Naive thymus-derived CD4-positive, alpha-beta T cell (primary cell): Measurements from ENCODE around the gene NXN. TPM values are rescaled to one million over a fixed set of nuclear protein-coding genes. Genes with fewer than 3 reads are reported as not detected.

ENCODE experiments used
- ATAC-seq: fragments of 150-1000 bp; cut with Tn5 transposase; 2 replicates; pipeline ENCODE4 v1.10.0; 2021; ENCODE audit warnings: mild to moderate bottlenecking, moderate library complexity
- CTCF ChIA-PET: fragments of 350-600 bp; sonication (Branson Sonifier 250); formaldehyde crosslinking; loops from one replicate; lab custom pipeline; 2021; ENCODE audit warnings: antibody characterized with exemption; lab: Charles Lee
- POLR2A ChIA-PET: fragments of 350-600 bp; sonication (Branson Sonifier 250); formaldehyde crosslinking; loops from one replicate; lab custom pipeline; 2021; ENCODE audit warnings: antibody characterized with exemption, inconsistent platforms; lab: Charles Lee
- DNase-seq, 9 donors: peaks; one replicate each; pipeline versions ENCODE4 v3.0.0 to v3.0.0-alpha.2; 2020 to 2022; ENCODE audit warnings: mixed read lengths in 1 of 9
- H3K27ac ChIP-seq: one replicate; pipeline ENCODE4 v1.7.0; 2013; ENCODE audit warnings: mild to moderate bottlenecking, low read depth, low read length, moderate library complexity
- H3K27me3 ChIP-seq, 2 donors: one replicate each; pipeline ENCODE4 v1.7.0; 2013; ENCODE audit warnings: low read length in 2 of 2, mild to moderate bottlenecking in 2 of 2, moderate library complexity in 2 of 2; ENCODE audit not compliant: control insufficient read depth in 2 of 2, insufficient read depth in 2 of 2
- H3K36me3 ChIP-seq, 3 experiments: 1 replicate in 2 of 3; 2 replicates in 1 of 3; pipeline ENCODE4 v1.7.0; 2013; ENCODE audit warnings: low read length in 3 of 3, mild to moderate bottlenecking in 3 of 3, moderate library complexity in 1 of 3; ENCODE audit not compliant: insufficient read depth in 3 of 3, control insufficient read depth in 2 of 3
- H3K4me1 ChIP-seq, 2 donors: one replicate each; pipeline ENCODE4 v1.7.0; 2013; ENCODE audit warnings: low read length in 2 of 2, mild to moderate bottlenecking in 2 of 2, moderate library complexity in 1 of 2; ENCODE audit not compliant: control insufficient read depth in 2 of 2, insufficient read depth in 2 of 2
- H3K4me3 ChIP-seq: 2 replicates; pipeline ENCODE4 v1.7.0; 2013; ENCODE audit warnings: mild to moderate bottlenecking, low read length
- H3K9me3 ChIP-seq, 3 experiments: 1 replicate in 2 of 3; 2 replicates in 1 of 3; pipeline ENCODE4 v1.7.0; 2013; ENCODE audit warnings: low read length in 3 of 3; ENCODE audit not compliant: control insufficient read depth in 2 of 3
- H3K27ac Mint-ChIP-seq, 9 donors: one replicate each; pipeline ENCODE4 v1.8.0; 2020 to 2022; ENCODE audit warnings: mixed read lengths in 9 of 9, mild to moderate bottlenecking in 8 of 9, moderate library complexity in 5 of 9, inconsistent platforms in 2 of 9
- H3K27me3 Mint-ChIP-seq, 5 donors: one replicate each; pipeline ENCODE4 v1.8.0; 2021 to 2022; ENCODE audit warnings: mixed read lengths in 5 of 5, mild to moderate bottlenecking in 1 of 5
- H3K36me3 Mint-ChIP-seq, 5 donors: one replicate each; pipeline ENCODE4 v1.8.0; 2020 to 2022; ENCODE audit warnings: mixed read lengths in 5 of 5, mild to moderate bottlenecking in 3 of 5, inconsistent platforms in 1 of 5
- H3K4me1 Mint-ChIP-seq, 7 donors: one replicate each; pipeline ENCODE4 v1.8.0; 2020 to 2022; ENCODE audit warnings: mixed read lengths in 7 of 7, mild to moderate bottlenecking in 3 of 7, inconsistent platforms in 1 of 7
- H3K4me3 Mint-ChIP-seq, 10 donors: one replicate each; pipeline ENCODE4 v1.8.0; 2020 to 2022; ENCODE audit warnings: mild to moderate bottlenecking in 10 of 10, mixed read lengths in 10 of 10, moderate library complexity in 6 of 10, inconsistent platforms in 2 of 10
- H3K9me3 Mint-ChIP-seq, 11 donors: one replicate each; pipeline ENCODE4 v1.8.0; 2020 to 2022; ENCODE audit warnings: mixed read lengths in 11 of 11, mild to moderate bottlenecking in 4 of 11, inconsistent platforms in 1 of 11, moderate library complexity in 1 of 11
- intact Hi-C, 2 donors: fragments of 100-400 bp; cut with micrococcal nuclease; formaldehyde crosslinking; loops; one replicate each; pipeline ENCODE4 v1.15.1; 2023
- polyA plus RNA-seq, 2 donors: library from polyadenylated mRNA; unstranded; fragments of 300-500 nt; fragmentation: Illumina TruSeq; gene quantifications; one replicate each; pipeline ENCODE4 v1.2.3, GENCODE V29; 2021
- total RNA-seq, 6 experiments: library from RNA in 5 of 6; stranded (reverse) in 5 of 6; gene quantifications; 1 replicate in 5 of 6; 2 replicates in 1 of 6; pipeline ENCODE4 v1.2.3 and lab custom pipeline; 2021 to 2026

Gene NXN
- total and polyA plus RNA-seq, 7 experiments from 2014 or later, result 0.10 to 0.84 (median 0.30) TPM; not detected in 2

DNA sequence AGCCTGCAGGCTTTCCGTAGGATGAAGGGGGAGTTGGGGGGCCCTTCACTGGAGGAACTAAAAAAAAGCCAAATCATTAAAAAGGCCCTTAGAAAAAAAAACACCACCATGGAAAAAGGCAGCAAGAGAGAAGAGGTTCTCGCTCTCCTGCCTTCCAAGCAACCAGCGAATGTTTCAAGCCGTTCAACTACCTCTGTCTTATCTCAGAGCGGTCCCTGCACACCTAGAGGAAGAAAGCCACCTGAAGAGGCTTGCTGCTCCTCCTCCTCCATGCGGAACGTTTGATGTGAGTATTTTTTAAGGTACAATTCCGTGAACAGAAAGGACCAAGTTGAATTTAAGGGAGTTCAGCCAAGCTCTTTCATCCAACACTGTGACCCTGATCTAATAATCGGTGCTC lies 9.2 kb downstream of the NXN start:
- no peaks in the 10 kb centered on the region for H3K36me3 Mint-ChIP-seq
- ChIA-PET CTCF (no interaction called here), POLR2A (no interaction called here)
- peaks cover 0 to 4% (median 0%) of the 10 kb centered on the region in 7 donors for H3K4me1 Mint-ChIP-seq
- peaks cover 26 to 58% (median 44%) of the 10 kb centered on the region in 5 donors for H3K27me3 Mint-ChIP-seq
- H3K27ac Mint-ChIP-seq, result no peak overlapping the region
- Histone ChIP-seq H3K9me3 (no peaks in the 10 kb centered on the region), H3K27ac (no peak overlapping the region), H3K36me3 (no peaks in the 10 kb centered on the region), H3K4me3 (no peak overlapping the region), H3K27me3 (no peaks in the 10 kb centered on the region), H3K4me1 (no peaks in the 10 kb centered on the region)
- DNase-seq (no peak), ATAC-seq (no peak)
- H3K4me3 Mint-ChIP-seq, result no peak overlapping the region
- peaks cover 0 to 1% (median 0%) of the 10 kb centered on the region in 11 donors for H3K9me3 Mint-ChIP-seq
- intact Hi-C loops, result no loop called here

DNA sequence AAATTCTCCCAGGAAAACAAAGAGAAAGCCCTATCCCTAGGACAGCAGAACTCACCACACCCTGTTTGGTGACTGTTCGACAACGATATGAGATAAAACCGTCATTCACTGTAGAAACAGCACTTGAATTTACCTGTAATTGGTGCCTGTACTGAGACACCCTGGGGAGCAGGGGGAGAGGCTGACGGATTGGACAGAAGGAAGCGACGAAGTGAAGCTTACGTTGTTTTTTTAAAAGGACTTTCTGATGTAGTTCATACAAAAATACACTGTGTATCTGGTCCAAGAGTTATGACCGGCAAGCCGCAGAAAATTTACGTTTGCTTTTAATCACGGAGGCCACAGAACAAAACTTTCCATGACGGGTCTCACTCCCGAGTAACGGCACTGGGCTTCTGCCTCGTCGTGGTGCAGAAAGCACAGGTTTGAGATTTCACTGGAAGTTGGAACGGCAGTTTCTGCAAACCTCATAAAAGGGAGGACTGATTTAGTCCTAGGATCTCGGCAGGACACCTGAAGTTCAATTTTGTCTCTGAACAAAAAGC lies 9.7 kb downstream of the NXN start:
- no peaks in the 10 kb centered on the region for H3K4me1 ChIP-seq
- Mint-ChIP-seq H3K4me3 (peak overlapping the region in 1 of 10 donors; percentile 29), H3K36me3 (no peaks in the 10 kb centered on the region), H3K27ac (no peak overlapping the region), H3K27me3 (peaks cover 25 to 58% (median 39%) of the 10 kb centered on the region in 5 donors), H3K4me1 (peaks cover 0 to 4% (median 0%) of the 10 kb centered on the region in 7 donors), H3K9me3 (peaks cover 0 to 1% (median 0%) of the 10 kb centered on the region in 11 donors)
- no peaks in the 10 kb centered on the region for H3K9me3 ChIP-seq
- H3K4me3 ChIP-seq, result no peak overlapping the region
- no peak for DNase-seq
- H3K36me3 ChIP-seq, result no peaks in the 10 kb centered on the region
- ATAC-seq, result no peak
- no peaks in the 10 kb centered on the region for H3K27me3 ChIP-seq
- H3K27ac ChIP-seq, result no peak overlapping the region
- ChIA-PET CTCF (no interaction called here), POLR2A (no interaction called here)
- intact Hi-C loops, result no loop called here

- intact Hi-C loops, result no loop called here
- no peak overlapping the region for H3K4me3 ChIP-seq
- H3K27ac ChIP-seq, result no peak overlapping the region
- CTCF ChIA-PET, result no interaction called here
- DNase-seq (no peak), ATAC-seq (no peak)
- Mint-ChIP-seq H3K4me1 (peaks cover 0 to 4% (median 0%) of the 10 kb centered on the region in 7 donors), H3K9me3 (peaks cover 0 to 1% (median 0%) of the 10 kb centered on the region in 11 donors), H3K36me3 (no peaks in the 10 kb centered on the region), H3K27ac (no peak overlapping the region), H3K27me3 (peaks cover 28 to 62% (median 35%) of the 10 kb centered on the region in 5 donors), H3K4me3 (no peak overlapping the region)
- no peaks in the 10 kb centered on the region for H3K27me3 ChIP-seq
- POLR2A ChIA-PET, result no interaction called here
- no peaks in the 10 kb centered on the region for H3K4me1 ChIP-seq
- no peaks in the 10 kb centered on the region for H3K9me3 ChIP-seq
- H3K36me3 ChIP-seq, result no peaks in the 10 kb centered on the region
Observed at GRCh38 chr17:968812-969730, 10.5 kb downstream of the NXN start.

- Mint-ChIP-seq H3K9me3 (peaks cover 0 to 1% (median 0%) of the 10 kb centered on the region in 11 donors), H3K36me3 (no peaks in the 10 kb centered on the region), H3K27ac (no peak overlapping the region), H3K4me1 (peaks cover 0 to 4% (median 0%) of the 10 kb centered on the region in 7 donors), H3K27me3 (peaks cover 30 to 63% (median 31%) of the 10 kb centered on the region in 5 donors), H3K4me3 (no peak overlapping the region)
- DNase-seq, result no peak
- no peaks in the 10 kb centered on the region for H3K27me3 ChIP-seq
- H3K9me3 ChIP-seq, result no peaks in the 10 kb centered on the region
- ATAC-seq, result no peak
- no peak overlapping the region for H3K27ac ChIP-seq
- intact Hi-C loops, result no loop called here
- POLR2A ChIA-PET, result no interaction called here
- no peak overlapping the region for H3K4me3 ChIP-seq
- H3K4me1 ChIP-seq, result no peaks in the 10 kb centered on the region
- H3K36me3 ChIP-seq, result no peaks in the 10 kb centered on the region
- CTCF ChIA-PET, result no interaction called here
Observed at GRCh38 chr17:967122-967521, 12.5 kb downstream of the NXN start.

- intact Hi-C loops, result no loop called here
- Mint-ChIP-seq H3K4me3 (no peak overlapping the region), H3K4me1 (peaks cover 0 to 4% (median 0%) of the 10 kb centered on the region in 7 donors), H3K27ac (no peak overlapping the region), H3K36me3 (no peaks in the 10 kb centered on the region), H3K9me3 (peaks cover 0 to 1% (median 0%) of the 10 kb centered on the region in 11 donors), H3K27me3 (peaks cover 28 to 53% (median 32%) of the 10 kb centered on the region in 5 donors)
- no peaks in the 10 kb centered on the region for H3K27me3 ChIP-seq
- H3K36me3 ChIP-seq, result no peaks in the 10 kb centered on the region
- ChIA-PET POLR2A (no interaction called here), CTCF (no interaction called here)
- no peak for ATAC-seq
- H3K9me3 ChIP-seq, result no peaks in the 10 kb centered on the region
- H3K4me1 ChIP-seq, result no peaks in the 10 kb centered on the region
- DNase-seq, result no peak
- no peak overlapping the region for H3K4me3 ChIP-seq
- no peak overlapping the region for H3K27ac ChIP-seq
Observed at GRCh38 chr17:965311-965989, 14.1 kb downstream of the NXN start.

DNA sequence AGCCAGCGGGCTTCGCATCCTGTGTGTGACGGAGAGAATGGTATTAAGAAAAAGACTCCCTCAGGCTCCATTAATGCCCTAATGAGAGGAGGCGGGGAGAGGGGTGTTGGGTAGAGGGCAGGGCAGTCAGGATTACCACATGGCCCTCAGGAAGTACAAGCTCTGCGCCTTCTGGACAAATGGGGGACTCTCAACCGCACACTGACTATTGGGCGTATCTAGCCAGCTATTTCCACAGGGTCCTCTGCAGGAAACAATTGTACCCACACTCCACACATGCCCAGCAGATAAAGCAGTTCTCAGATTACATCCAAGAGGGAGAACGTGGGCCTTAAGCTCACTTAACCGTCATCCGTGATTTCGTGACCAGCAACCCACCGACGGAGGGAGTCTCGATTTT lies 14.7 kb downstream of the NXN start:
- H3K4me1 Mint-ChIP-seq, result peaks cover 0 to 3% (median 0%) of the 10 kb centered on the region in 7 donors
- H3K36me3 Mint-ChIP-seq, result no peaks in the 10 kb centered on the region
- Histone ChIP-seq H3K9me3 (no peaks in the 10 kb centered on the region), H3K36me3 (no peaks in the 10 kb centered on the region), H3K27me3 (no peaks in the 10 kb centered on the region), H3K4me1 (no peaks in the 10 kb centered on the region), H3K27ac (no peak overlapping the region), H3K4me3 (no peak overlapping the region)
- ChIA-PET POLR2A (no interaction called here), CTCF (no interaction called here)
- ATAC-seq, result no peak
- no peak overlapping the region for H3K4me3 Mint-ChIP-seq
- H3K27ac Mint-ChIP-seq, result no peak overlapping the region
- peaks cover 22 to 47% (median 29%) of the 10 kb centered on the region in 5 donors for H3K27me3 Mint-ChIP-seq
- intact Hi-C loops, result no loop called here
- H3K9me3 Mint-ChIP-seq, result peaks cover 0 to 1% (median 0%) of the 10 kb centered on the region in 11 donors
- no peak for DNase-seq
